GM20431 (cell line): ENCODE data around the gene CACNA2D3.

Source experiments
- in situ Hi-C: fragments of 300-500 bp; cut with MseI, MboI; formaldehyde crosslinking; loops from one replicate; pipeline ENCODE4 v1.15.0; 2020; ENCODE audit warnings: low sequenced_read_pairs; ENCODE audit not compliant: unreplicated experiment

Gene CACNA2D3

DNA sequence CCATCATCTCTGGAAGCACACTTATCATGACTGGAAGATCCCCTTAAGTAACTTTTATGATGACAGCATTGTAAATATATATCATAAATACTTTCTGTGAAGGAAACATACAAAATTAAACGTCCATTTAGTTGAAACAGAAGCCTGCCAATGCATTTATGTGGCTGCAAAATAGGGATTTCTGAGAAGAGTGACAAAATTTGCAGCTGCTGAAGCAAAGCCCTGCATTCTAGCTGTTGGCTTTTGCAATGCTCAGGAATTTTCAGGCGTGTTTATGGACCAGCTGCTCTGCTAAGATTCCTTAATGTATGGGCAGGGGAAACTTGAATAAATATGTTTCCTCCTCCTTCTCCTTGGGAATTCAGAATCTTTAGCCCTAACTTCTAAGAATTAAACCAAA, 137.3 kb downstream of the CACNA2D3 start:
- in situ Hi-C loops = no loop called here

DNA sequence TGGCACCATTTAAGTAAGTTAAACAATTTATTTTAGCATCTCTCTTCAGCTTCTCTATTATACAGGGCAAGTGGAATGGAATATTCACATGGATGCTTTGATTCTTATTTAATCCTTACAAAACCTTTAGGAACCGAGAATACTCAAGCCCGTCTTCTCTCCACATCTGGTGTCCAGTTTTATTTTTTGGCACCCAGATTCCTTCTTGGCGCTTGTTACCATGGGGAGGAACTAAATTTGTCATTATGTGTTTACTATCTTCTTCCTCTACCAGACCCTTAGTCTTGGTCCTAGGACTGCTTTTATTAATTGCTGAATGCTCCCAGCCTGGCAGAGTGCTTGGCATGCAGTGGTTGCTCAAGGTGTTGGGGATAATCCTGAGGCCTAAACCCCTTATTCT, 138.8 kb downstream of the CACNA2D3 start:
- in situ Hi-C loops = no loop called here

DNA sequence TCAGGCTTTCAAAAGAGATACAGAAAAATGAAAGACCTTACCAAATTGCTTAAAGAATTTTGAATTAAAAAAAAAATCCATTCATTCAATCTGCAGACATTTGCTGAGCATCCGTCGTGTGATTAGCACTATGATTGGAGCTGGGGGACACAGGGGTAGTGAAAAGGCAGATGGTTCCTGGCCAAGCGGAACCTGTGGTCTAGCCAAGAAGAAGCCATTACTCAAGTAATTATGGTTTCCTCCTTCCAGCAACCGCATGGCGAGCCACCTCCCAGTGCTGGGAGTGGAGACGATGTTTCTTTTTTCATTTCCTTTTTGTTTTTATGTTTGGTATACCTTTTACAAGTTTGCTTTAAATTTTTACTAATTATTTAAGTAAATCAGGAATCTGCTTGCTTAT, 140.2 kb downstream of the CACNA2D3 start:
- in situ Hi-C loops = no loop called here

DNA sequence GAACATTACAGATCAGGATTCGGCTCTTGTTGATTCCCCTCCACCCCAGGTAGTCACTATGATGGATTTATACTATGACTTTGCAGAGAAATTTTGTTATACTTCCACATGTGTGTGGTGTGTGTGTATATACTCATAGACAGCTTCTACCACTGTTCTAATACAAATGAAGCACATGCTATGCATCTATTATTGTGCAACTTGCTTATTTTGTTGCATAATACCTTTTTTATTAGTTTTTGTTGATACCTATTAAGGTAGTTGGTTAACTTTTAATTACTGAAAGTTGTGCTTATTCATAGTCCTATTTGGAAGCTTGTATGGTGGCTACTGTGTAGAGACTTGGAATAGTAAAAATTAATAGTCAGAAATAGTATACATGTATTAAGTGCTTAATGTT, 140.6 kb downstream of the CACNA2D3 start:
- in situ Hi-C loops = no loop called here

DNA sequence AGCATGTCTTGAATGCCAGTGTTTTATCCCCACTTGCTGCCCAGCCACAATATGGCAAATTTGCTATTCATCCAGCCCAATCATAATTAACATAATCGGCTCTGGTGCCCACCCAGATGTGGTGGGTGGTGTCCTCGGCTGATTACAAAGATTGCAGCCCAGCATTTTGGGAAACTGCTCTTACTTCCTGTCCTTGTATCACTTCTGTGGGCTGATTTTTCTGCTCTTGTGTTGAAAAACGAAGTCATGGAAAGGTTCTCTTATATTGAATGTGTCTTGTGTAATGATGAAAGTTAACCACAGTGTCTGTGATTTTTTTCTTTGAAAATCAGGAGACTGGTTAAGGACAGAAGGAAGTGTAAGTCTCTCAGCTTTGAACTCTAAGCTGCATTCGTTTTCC, 141.7 kb downstream of the CACNA2D3 start:
- in situ Hi-C loops = no loop called here

DNA sequence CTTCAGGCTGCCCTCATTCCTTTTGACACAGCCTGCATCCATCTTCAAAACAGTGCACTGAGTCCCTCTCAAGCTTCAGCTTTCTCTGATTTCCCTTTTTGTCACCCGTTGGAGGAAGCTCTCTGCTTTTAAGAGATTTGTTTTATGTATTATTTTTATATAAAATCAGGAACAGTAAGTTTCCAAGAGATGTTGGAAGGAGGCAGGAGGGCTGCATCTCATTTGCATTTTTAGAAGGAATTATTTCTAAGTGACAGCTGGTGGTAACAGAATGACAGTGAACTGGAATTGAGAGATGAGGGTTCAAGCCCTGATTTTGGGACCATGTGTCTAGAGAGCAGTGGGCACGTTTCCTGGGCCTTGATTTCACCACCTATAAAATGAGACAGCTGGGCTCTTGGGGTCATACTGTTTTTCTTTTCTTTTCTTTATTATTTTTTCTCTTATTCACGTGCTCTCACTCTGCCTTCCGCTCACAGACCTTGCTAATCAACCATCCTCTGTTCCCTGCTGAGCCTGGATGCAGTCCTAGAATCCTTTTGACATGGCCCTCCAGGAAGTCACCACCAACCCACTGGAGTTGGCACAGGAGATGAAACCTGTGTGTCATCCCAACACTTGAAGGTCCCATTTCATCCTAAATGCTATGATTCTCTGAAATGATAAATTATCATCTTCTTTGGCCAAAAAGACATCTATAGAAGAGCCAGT, 148.6 kb downstream of the CACNA2D3 start:
- in situ Hi-C loops = no loop called here

DNA sequence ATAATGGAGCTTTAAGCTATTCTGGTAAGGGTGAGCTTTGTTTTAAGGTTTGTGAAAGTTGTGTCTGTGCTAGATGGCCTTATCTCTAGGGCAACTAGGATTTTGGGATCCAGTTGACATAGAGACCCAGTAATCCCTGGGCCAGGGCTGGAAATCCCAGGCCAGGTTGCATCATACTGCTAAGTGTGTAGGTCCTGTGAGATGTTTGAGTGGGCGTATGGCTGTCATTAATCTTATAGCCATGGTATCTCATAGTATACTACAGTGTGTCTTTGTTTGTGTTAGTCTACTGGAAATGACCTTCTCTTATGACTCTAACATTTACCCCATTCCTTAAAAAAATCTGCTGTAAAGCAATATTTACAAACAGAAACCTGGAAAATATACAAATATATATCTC, 151.4 kb downstream of the CACNA2D3 start:
- in situ Hi-C loops = no loop called here

DNA sequence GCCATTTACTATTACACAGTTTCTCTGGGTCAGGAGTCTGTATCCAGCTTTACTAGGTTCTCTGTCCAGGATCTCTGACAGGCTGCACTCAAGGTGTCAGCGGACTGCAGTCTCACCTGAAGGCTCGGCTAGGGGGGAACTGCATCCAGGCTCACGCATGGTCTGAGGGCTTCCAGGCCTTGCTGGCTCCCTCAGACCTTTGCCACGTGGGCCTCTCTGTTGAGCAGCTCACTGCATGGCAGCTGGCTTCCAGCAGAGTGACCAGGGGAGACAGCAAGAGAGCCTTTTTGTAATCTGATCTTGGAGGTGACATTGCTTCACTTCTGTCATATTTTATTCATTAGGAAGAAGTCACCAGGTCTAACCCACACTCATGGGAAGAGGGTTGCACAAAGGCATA, 152.3 kb downstream of the CACNA2D3 start:
- in situ Hi-C loops = no loop called here

DNA sequence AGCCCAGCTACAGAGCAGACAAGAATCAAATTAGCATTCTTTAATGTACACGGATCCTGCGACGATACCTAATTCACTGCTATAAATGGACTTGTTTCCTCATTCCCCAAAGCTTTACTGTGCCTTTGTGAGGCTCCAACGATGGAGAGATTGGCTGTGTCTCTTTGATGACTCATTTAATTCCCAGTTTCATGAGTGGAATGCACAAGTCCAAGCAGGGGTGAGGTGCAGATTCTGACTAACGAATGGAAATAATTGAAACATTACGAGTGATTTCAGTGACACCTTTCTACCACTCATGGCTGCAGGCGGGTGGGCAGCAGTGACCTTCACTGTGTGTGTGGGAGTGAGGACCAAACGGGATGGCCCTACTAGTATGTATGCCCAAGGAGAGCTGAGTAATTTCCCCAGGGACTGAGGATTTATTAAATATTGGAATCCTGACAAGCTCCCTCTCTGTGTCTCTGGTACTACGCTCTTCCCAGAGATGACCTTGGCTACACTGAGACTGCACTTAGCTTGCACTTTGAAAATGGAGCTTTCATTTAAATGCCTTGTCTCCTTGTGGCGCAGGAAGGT, 156.7 kb downstream of the CACNA2D3 start:
- in situ Hi-C loops = no loop called here

DNA sequence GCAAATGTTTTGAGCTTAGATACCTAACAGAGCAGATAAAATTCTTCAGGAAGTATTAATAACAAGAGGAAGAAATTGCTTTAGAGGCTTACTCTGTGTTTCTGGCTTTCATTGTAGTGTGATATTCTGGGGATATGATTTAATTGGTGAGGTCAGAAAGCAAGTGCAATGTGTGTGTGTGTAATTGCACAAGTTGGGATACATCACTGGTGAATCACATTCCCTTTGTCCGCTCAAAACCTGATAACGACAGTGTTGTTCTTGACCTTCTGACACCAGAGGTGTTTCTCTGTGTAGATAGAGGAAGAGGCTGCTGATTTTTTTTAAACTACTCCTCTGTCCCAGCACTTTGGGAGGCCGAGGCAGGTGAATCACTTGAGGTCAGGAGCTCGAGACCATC, 161.1 kb downstream of the CACNA2D3 start:
- in situ Hi-C loops = no loop called here

DNA sequence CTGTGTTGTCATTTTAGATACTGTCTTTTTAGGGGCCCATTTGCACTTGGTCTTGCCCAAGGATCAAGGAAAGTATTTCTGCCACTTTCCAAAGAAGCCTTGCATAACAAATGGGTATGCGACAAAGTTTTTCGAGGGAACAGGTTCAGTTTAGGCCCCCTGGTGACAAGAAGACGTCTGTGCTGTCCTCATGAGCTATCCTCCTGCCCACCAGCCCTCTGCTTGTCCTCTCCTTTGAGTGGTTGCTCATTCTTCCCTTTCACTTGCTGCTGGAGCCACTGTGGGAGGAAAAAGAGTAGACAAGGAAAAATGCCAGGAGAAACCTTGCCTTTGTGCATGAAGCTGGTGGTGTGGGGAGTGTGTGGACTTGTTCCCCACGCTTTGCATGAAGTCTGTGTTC, 171.9 kb downstream of the CACNA2D3 start:
- in situ Hi-C loops = no loop called here

DNA sequence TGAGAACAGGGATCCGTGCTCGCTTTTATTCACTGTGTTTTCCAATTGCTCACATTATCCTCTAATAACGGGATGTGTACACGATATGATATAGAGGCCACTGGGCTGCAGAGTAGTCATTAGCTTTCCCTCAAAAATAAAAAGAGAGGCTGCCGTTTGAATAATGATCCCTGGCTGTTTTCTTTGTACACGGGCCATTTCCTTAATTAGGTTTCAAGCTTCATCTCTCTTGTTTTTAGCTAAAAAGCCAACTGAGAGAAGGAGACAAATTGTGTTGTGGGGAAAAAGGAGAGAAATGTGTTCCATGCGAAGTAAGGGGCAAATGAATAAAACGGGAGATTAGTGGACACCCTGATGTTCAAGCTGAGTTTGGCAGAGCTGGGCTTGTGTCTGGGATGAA, 174.2 kb downstream of the CACNA2D3 start:
- in situ Hi-C loops = no loop called here

DNA sequence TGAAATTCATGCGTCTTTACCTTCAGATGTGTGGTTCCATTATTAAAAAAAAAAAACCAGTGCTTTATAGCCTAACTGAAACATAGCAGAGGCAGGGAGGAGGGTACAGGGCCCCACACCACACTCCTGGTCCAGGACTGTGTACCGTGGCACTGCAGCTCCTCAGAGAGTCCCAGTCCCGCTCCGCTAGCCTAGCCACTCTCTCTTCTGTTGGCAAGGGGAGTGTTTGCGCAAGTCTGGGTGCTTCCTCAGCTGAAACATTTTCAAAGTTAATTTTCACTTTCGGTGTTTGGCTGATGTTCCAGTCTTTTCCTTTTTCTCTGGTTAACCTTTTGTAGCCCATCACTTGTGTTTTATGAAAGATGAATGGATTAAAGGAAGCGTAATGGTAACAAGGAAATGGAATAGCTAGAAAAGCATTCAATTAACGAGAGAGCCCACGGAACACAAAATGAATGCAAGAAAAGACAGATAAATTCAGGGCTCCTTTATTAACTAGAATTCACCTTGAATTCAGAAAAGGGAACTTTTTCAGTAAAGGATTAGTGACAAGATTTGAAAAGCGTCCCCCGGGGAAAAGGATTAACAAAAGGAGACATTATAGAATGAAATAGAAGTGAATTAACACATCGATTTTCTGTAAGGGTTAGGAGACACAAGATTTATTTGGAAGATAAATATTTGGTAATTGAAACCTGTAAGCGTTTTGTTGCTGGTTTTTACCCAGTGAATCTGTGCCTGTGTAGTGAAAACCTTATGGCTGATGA, 177.0 kb downstream of the CACNA2D3 start:
- in situ Hi-C loops = no loop called here

DNA sequence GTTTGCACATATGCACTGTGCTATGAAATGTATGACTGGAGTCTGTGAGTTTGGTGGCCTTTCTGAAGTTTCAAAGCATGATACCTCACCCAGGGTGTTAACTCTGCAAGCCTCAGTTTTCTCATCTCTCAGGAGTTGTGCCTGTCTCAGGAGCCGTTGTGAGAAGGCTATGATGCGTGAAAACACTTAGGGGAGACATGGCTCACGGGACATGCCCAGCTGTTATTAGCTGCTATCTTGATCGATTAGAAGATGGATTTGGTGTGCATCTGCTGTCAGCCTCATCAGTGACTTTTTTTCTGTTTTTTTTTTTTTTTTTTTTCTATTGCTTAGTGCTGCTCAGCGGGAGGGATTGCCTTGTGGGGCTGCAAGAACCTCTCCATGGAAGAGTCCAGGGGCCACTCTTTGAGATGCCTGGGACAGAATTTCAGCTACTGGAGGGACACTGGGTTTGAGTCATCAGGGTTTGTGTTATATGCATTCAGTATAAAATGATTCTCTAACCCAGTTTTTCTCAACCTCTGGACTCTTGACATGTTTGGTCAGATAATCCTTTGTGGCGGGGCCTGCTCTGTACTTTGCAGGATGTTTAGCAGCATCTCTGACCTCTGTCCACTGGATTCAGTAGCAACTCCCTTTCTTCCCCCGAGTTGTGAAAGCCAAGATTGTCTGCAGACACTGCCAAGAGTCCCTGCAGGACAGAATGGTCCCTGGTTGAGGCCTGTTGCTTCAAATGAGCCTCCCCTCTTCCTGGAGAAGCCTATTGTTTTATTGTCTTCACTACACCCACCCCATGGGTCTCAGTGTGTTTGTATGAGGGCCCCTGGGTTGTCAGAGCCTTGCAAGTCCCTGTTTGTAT, 181.4 kb downstream of the CACNA2D3 start:
- in situ Hi-C loops = no loop called here

DNA sequence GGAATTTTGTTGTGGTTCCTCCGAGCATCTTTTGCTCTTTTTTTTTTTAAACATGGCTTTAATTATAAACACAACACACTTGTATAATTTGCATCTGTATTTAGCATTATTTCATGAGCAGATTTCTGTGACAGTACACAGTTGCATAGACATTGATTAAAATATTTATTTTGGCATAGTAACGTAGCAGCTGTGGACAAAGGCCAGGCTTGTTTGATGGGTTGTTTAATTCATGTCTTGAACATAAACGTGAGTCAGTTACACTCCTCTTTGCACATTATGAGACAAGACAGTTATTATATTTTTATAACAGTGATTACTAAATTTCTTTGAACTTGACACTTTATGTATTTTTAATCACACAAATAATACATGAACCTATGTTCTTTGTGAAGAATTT, 182.5 kb downstream of the CACNA2D3 start:
- in situ Hi-C loops = no loop called here

DNA sequence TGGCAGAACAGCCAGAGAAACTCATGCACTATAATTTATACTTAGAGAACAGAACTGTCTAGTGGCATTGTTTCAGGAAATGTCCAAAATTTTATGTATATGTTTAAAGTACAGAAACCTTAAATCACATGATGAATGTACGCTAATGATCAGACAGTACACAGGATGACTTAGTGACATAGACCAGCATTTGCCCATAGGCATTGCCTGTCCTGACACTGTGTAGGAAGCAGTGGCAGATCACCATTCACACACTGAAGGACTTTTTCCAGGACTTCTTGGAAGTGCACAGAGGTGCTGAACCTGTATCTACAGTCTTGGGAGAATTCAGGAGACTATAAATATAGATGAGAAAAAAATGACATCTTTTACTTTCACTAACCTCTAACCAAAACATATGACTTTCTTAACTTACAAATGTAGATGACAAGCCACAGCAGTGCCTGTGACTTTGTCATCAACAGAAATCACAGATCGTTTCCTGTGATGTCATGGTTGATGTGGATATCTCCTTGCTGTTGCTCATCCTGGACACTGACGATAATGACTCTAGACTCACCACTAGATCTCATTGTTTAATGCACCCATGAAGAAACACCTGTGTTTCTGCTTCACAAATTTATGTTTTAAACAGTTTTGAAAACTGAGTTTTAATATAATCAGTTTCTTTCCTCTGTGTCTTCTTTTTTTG, 183.2 kb downstream of the CACNA2D3 start:
- in situ Hi-C loops = no loop called here

DNA sequence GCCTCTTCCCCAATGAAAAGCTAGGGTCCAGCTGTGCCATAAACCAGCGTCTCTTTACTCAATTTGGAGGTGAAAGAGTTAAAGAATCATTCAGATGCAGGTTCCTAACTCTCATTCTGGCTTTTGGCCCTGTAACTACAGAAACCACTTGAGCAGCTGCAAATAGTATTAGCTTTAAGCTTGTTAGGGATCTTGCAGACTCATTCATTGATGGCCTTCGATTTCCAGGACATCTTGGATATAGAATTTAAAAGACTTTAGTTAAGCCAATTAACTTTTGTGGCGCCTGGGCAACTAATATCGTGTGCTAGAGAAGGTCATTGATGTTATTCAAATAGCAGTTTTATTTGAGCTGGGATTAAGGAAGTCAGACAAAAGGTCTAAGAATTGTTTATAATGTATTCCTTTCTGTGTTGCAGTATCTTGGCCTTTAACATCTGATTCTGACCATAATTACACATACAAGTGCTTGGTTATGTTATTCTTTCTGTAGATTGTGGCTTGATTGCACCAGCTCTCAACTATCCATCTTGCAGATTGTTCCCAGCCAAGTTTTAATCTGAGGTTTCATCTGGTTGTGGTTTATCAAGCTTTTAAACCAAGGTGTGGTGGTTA, 185.3 kb downstream of the CACNA2D3 start:
- in situ Hi-C loops = no loop called here

DNA sequence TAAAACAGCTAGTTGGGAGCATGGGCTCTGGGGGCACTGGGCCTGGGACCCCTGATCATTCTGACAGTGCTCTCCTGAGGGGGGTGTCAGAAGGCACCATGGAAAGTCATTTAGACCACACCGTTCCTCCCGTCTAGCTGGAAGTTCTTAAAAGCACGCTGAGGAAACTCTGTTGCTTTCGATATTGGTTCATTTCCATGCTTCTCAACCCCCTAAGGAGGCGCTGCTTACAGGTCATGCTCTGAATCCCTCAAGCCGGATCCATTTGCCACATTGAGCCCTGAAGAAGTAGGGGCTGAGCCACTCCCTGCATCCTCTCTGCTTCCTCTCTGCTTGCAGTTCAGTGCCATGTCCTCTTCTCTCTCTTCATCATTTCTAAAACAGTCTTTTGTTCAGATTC, 187.2 kb downstream of the CACNA2D3 start:
- in situ Hi-C loops = no loop called here

DNA sequence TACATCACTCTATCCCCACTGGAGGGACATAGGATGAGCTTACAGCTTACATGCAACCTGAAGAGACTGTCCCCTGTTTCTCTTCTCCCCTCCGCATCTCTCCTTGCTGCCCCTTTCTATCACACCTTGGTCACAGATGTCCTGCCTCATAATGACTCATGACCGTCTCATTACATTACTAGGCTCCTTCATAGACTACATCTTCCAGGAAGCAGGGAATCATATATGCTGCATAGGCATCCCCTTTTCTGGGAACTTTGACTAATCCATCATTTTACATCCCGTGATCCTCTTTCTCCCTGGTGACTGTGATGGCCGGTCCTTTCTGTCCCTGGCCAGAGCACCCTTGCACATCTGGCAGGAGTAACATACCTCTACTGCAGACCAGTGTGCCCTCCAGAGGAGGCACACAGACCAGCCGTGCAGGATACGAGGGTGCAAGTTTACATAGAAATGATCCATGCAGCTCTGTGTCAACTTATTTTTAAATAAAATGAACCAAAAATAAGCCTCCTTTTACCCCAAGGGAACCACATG, 188.9 kb downstream of the CACNA2D3 start:
- in situ Hi-C loops = no loop called here
